ENCODE measurements around the gene RHBDF2. TPM values are rescaled to one million over a fixed set of nuclear protein-coding genes. Genes with fewer than 3 reads are reported as not detected.

RHBDF2 gene
- total RNA-seq, 1 donor from 2014 or later: 6.5 TPM

Other genes with a start within 250 kb of the RHBDF2 start
- 5.1 and 5.4 TPM in 2 replicates for gene UBALD2, start 236.1 kb downstream of the RHBDF2 start, total RNA-seq
- gene QRICH2, start 193.1 kb downstream of the RHBDF2 start, total RNA-seq: 1.7 and 2.6 TPM in 2 replicates
- 37.4 and 58.5 TPM in 2 replicates for gene PRPSAP1, start 147.5 kb downstream of the RHBDF2 start, total RNA-seq
- gene SPHK1, start 116.8 kb downstream of the RHBDF2 start, total RNA-seq: 9.0 and 11.1 TPM in 2 replicates
- 12.7 and 21.1 TPM in 2 replicates for gene UBE2O, start 48.3 kb downstream of the RHBDF2 start, total RNA-seq
- not detected in 2 replicates for gene AANAT, start 33.8 kb downstream of the RHBDF2 start, total RNA-seq
- gene CYGB, start 36.3 kb upstream of the RHBDF2 start, total RNA-seq: 3.2 and 7.7 TPM in 2 replicates
- gene PRCD, start 38.6 kb upstream of the RHBDF2 start, total RNA-seq: not detected in 2 replicates
- gene ST6GALNAC2, start 84.4 kb upstream of the RHBDF2 start, total RNA-seq: 0.78 and 0.91 TPM in 2 replicates
- gene ST6GALNAC1, start 142.3 kb upstream of the RHBDF2 start, total RNA-seq: 0.21 TPM in 1 of 2 replicates, not detected in the other
- 716 and 760 TPM in 2 replicates for gene MXRA7, start 209.5 kb upstream of the RHBDF2 start, total RNA-seq
- gene JMJD6, start 225.2 kb upstream of the RHBDF2 start, total RNA-seq: 22.5 and 33.8 TPM in 2 replicates
- 34.8 and 35.8 TPM in 2 replicates for gene METTL23, start 225.4 kb upstream of the RHBDF2 start, total RNA-seq
- 154 and 180 TPM in 2 replicates for gene SRSF2, start 235.9 kb upstream of the RHBDF2 start, total RNA-seq
- gene MFSD11, start 236.7 kb upstream of the RHBDF2 start, total RNA-seq: 44.1 and 47.2 TPM in 2 replicates

Data from myocyte (in vitro differentiated cells).